Measurements from ENCODE around the gene TOR1B.

TOR1B gene

GRCh38 chr9:129850821-129851550 lies 48.0 kb downstream of the TOR1B start:
- DNase-seq (ENCODE audit: low spot score), result no peak
- TF ChIP-seq CTCF (IDR thresholded peaks at IDR 0.05; ENCODE audit: borderline replicate concordance, control extremely low read depth, extremely low read depth, insufficient read depth, missing control alignments), result no peak
- in situ Hi-C loops (cut with MboI; ENCODE audit: low sequenced_read_pairs, unreplicated experiment), result no loop called here

GRCh38 chr9:129851821-129852220 lies 48.8 kb downstream of the TOR1B start:
- TF ChIP-seq CTCF (IDR thresholded peaks at IDR 0.05; ENCODE audit: borderline replicate concordance, control extremely low read depth, extremely low read depth, insufficient read depth, missing control alignments), result no peak
- no peak for DNase-seq (ENCODE audit: low spot score)
- in situ Hi-C loops (cut with MboI; ENCODE audit: low sequenced_read_pairs, unreplicated experiment), result no loop called here

- in situ Hi-C loops (cut with MboI; ENCODE audit: low sequenced_read_pairs, unreplicated experiment), result no loop called here
- DNase-seq (ENCODE audit: low spot score), result no peak
- TF ChIP-seq CTCF (IDR thresholded peaks at IDR 0.05; ENCODE audit: borderline replicate concordance, control extremely low read depth, extremely low read depth, insufficient read depth, missing control alignments), result no peak
These were observed 49.6 kb downstream of the TOR1B start for GRCh38 chr9:129852579-129852978.

GRCh38 chr9:129853614-129854013 lies 50.6 kb downstream of the TOR1B start:
- TF ChIP-seq CTCF (IDR thresholded peaks at IDR 0.05; ENCODE audit: borderline replicate concordance, control extremely low read depth, extremely low read depth, insufficient read depth, missing control alignments), result no peak
- in situ Hi-C loops (cut with MboI; ENCODE audit: low sequenced_read_pairs, unreplicated experiment), result no loop called here
- DNase-seq (ENCODE audit: low spot score), result no peak

GRCh38 chr9:129854588-129855110 lies 51.7 kb downstream of the TOR1B start:
- in situ Hi-C loops (cut with MboI; ENCODE audit: low sequenced_read_pairs, unreplicated experiment), result no loop called here
- TF ChIP-seq CTCF (IDR thresholded peaks at IDR 0.05; ENCODE audit: borderline replicate concordance, control extremely low read depth, extremely low read depth, insufficient read depth, missing control alignments), result no peak

GRCh38 chr9:129857207-129857606 lies 54.2 kb downstream of the TOR1B start:
- no peak for TF ChIP-seq CTCF (IDR thresholded peaks at IDR 0.05; ENCODE audit: borderline replicate concordance, control extremely low read depth, extremely low read depth, insufficient read depth, missing control alignments)
- DNase-seq (ENCODE audit: low spot score), result no peak
- in situ Hi-C loops (cut with MboI; ENCODE audit: low sequenced_read_pairs, unreplicated experiment), result no loop called here

More at GRCh38 chr9:129854588-129855110, 51.7 kb downstream of the TOR1B start:
- DNase-seq (ENCODE audit: low spot score), result no peak

All from GM13976 (cell line).